Stimulated activated CD8-positive, alpha-beta memory T cell treated with anti-CD3 and anti-CD28 coated beads, Interleukin-12 subunit alpha, Interleukin-12 subunit beta, amount 100 ng/mL, for 4 hours (primary cell): ENCODE data around the gene ARRDC1.
"Not testable (repeated sequence)": the region's sequence is repeated elsewhere in the genome, so short reads cannot be mapped to it uniquely, and the experiment has no call there.

ENCODE experiments used
- DNase-seq: peaks from one replicate; pipeline ENCODE4 v3.0.0-alpha.2; 2020; ENCODE audit warnings: low read depth

Gene ARRDC1

GRCh38 chr9:137583957-137584356 is 21.5 kb upstream of the ARRDC1 start:
- no peak for DNase-seq

DNA sequence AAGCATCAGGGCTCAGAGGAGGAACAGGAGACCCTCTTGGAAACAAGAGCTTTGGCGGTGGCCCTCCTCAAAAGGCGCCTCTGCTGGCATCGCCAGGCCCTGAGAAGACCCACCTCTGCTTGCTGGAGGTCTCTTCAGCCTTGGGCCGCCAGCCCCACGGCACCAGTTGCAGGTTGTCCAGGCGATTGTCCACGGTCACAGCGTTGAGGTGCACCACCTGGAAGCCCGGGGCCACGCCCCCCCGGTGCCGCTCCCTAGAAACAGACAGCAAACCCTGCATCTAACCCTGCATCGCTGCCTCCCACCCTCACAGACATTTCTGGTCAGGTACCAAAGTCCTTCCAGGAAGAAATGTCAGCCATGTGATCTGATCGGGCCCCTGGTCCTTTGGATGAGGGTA is 18.6 kb upstream of the ARRDC1 start:
- DNase-seq, result no peak

- DNase-seq, result no peak
Measured at GRCh38 chr9:137588311-137588710, 17.2 kb upstream of the ARRDC1 start.

- DNase-seq, result no peak
Measured at GRCh38 chr9:137588891-137589290, 16.6 kb upstream of the ARRDC1 start.

DNA sequence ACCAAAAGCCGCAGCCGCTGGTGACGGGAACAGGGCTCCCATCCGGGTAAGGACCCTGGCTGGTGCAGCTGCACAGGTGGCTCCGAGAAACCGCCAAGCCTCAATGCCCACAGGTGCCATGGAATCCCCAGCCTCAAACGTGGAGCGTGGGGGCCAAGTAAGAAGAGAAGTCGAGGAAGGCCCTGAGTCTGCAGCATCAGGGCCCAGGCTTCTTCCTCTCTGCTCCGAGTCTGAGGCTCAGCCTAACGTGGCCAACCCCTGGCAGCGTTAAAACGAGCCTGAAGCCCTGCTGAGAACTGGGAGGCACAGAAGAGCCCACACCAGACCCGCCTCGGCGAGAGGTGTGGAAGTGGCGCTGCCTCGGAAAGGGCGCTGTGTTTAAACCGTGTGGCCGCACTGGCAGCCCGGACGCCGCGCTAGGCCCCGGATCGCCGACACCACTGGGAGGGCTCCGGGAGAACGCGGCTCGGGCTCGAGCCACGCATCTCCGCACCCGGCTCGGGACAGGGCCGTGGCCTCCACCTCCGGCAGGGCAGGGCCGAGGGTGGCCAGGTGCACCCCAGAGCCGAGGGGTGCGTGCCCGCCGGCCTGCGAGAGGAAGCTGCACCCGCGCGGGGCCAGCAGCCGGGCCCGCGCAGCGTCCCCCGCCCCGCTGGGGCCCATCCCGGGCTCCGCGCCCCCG is 15.9 kb upstream of the ARRDC1 start:
- no peak for DNase-seq

DNA sequence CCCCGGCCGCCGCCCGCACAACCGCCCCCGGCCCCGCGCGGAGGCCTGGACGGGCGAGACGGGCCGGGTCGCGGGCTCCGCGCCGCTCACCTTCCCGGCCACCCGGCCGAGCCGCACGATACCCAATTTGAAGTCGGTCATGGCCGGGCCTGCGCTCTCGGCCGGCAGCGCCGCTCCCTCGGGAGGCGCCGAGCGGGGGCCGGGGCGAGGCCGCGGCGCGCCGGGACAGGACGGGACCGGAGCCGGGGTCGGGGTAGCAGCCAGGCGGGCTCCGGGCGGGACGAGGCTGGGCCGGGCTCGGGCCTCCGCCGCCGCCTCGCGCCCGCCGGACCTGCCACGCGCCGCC is 15.4 kb upstream of the ARRDC1 start:
- DNase-seq, result no peak

DNA sequence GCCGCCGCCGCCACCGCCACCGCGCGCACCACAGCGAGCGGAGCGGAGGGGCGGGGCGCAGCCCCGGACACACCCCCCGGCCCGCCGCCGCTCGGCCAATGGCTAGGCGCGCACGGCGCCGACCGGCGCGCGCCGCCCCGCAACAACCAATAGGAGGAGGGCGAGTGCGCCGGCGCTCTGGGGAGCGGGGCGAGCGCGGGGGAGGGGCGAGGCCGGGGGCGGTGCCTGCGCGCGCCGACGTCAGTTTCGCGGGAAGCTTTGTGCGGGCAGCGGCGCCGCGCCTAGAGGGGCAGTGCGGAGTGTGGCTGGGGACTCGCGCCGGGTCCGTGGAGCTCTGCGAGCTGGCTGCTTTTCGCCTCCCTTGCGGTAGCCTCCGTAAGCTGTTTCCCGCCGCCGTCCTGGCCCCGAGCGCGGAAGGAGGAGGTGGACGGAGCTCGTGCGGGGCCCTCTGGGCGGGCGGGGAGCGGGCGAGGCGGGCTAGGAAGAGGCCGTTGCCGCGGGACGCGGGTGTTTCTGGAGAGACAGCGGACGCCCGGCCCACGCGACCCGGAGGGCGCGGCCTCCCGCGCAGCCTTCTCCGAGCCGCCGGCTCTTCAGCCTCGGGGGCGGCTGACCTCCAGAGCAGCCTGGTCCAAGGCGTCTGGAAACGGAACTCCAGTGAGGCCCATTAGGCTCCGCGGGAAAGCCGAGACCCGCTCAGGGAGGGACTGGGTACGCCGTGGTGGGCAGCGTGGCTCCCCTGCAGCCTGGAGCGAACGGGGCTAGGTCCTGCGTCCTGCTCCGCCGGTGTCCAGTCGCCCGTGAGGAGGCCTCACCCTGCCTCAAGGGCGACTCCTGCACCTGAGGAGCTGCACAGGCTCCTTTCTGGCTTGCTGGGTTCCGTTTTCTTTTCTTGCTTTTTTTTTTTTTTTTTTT is 14.8 kb upstream of the ARRDC1 start, which contains the start of gene ZMYND19:
ZMYND19 (minus strand) TSS at position 44 of the 915 bp plus-strand sequence. CDS start 249 bp downstream, outside the sequence.
- DNase-seq, result peak; percentile 85

DNA sequence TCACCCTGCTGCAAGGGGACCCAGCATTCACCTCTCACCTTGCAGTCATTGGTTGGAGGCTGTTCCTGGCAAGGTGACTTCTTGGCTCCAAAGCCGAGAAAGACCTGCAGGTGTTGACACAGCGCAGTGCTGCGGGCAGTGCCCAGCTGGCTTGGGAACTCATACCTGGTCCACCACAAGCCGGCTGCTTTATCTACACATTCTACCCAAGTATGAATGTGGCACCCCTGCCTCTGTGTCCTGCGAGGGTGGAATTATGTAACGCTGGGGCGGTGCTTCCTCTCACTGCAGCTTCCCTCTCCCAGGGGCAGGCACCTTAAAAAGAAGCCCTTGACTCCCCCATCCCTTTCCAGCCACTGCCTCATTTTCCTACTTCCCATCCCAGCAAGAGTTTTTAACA is 12.7 kb upstream of the ARRDC1 start:
- DNase-seq, result no peak

GRCh38 chr9:137593176-137593575 is 12.3 kb upstream of the ARRDC1 start:
- no peak for DNase-seq

DNA sequence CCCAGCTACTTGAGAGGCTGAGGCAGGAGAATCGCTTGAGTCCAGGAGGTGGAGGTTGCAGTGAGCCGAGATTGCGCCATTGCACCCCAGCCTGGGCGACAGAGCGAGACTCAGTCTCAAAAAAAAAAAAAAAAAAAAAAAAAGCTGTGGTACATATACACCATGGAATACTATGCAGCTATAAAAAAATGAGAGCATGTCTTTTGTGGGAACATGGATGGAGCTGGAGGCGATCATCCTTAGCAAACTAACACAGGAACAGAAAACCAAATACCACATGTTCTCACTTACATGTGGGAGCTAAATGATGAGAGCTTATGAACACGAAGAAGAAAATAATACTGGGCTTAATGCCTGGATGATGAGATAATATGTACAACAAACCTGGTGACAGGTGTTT is 8.9 kb upstream of the ARRDC1 start:
- DNase-seq, result not testable (repeated sequence)

- DNase-seq, result no peak
Measured at GRCh38 chr9:137598943-137599342, 6.5 kb upstream of the ARRDC1 start.

- DNase-seq, result no peak
Measured at GRCh38 chr9:137602661-137603060, 2.8 kb upstream of the ARRDC1 start.

- DNase-seq, result no peak
Measured at GRCh38 chr9:137603879-137604278, 1.6 kb upstream of the ARRDC1 start.

DNA sequence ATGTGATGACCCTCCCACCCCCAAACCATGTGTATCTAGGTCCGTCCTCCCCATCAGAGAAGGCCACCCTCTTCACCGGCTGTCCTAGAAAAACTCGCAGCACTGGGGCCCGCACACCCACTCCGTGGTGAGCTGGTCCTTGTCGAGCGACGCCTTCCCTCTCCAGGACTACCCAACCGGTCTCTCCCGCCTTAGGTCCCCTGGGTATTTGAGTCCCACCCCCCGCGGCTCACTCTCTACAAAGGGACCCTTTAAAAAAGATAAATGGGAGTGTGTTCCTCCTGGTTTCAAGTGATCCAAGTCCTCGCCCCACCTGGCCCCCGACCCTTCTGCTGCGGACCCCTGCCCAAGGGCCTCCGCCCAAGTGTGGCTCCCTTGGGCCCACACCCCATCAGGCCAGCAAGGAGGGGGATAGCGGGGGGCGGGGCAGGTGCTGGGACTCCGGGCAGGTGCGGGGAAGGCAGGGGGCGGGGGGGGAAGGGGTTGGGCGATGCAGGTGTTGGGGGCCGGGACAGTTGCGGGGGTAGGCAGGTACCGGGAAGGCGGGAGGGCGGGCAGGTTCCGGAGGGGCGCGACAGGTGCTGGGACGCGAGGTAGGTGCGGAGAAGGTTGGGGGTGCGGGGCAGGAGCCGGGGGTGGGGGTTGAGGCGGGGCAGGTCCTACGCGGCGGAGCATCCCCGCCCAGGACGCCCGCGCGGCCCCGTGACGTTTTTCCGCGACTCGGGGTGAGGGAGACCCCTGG is 970 bp upstream of the ARRDC1 start:
- DNase-seq, result no peak

DNA sequence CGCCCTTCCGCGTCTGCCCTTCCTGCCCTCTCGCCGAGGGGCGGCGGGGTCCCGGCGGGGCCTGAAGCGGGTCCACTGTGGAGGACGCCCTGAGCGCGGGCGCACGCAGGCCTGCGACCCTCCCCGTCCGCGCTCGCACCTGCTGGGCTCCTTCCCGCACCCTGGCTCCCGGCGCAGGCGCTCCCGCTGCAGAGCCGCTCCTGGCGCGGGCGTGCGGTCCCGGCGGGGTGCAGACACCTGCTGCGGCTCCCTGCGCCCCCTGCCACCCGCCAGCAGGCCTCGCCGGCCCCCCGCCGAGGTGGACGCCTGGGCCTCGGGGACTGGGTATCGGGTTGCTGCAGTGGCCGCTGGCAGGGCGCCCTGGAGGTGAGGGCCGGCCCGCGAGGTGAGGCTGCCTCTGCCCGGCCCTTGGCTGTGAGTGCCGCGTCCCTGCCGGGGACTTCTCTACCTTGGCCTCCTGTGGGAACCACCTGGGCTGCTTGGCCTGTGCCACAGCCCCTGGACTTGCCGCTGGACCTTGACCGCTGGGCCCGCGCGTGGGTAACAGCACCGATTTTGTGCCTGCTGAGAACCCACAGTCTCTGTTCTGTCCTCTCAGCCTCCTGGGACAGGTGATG is 627 bp downstream of the ARRDC1 start:
- DNase-seq, result no peak

- DNase-seq, result no peak
Measured at GRCh38 chr9:137606734-137607138, 1.2 kb downstream of the ARRDC1 start.

- DNase-seq, result no peak
Measured at GRCh38 chr9:137607141-137607857, 1.8 kb downstream of the ARRDC1 start.

- no peak for DNase-seq
Measured at GRCh38 chr9:137610944-137611343, 5.5 kb downstream of the ARRDC1 start.

- no peak for DNase-seq
Measured at GRCh38 chr9:137611623-137612609, 6.4 kb downstream of the ARRDC1 start.

GRCh38 chr9:137612741-137613142 is 7.3 kb downstream of the ARRDC1 start:
- no peak for DNase-seq
